GM21367 (cell line): ENCODE results near the gene MAD1L1.

ENCODE experiments used
- ATAC-seq: cut with Tn5 transposase; IDR thresholded peaks from one replicate; pipeline ENCODE4 v1.9.1; 2021; ENCODE audit not compliant: unreplicated experiment

Gene MAD1L1

GRCh38 chr7:2181077-2181854 lies 51.5 kb downstream of the MAD1L1 start:
- no peak for ATAC-seq

- no peak for ATAC-seq
Measured at GRCh38 chr7:2180081-2180480, 52.7 kb downstream of the MAD1L1 start.

GRCh38 chr7:2175514-2175913 lies 57.2 kb downstream of the MAD1L1 start:
- ATAC-seq, result no peak

GRCh38 chr7:2175091-2175490 lies 57.7 kb downstream of the MAD1L1 start:
- ATAC-seq, result no peak

- ATAC-seq, result no peak
Measured at GRCh38 chr7:2173189-2173827, 59.4 kb downstream of the MAD1L1 start.

GRCh38 chr7:2172311-2173188 lies 60.2 kb downstream of the MAD1L1 start:
- ATAC-seq, result no peak

- ATAC-seq, result no peak
Measured at GRCh38 chr7:2171855-2172254, 60.9 kb downstream of the MAD1L1 start.

- no peak for ATAC-seq
Measured at GRCh38 chr7:2170576-2171521, 61.9 kb downstream of the MAD1L1 start.

- ATAC-seq, result no peak
Measured at GRCh38 chr7:2169923-2170575, 62.7 kb downstream of the MAD1L1 start.

- ATAC-seq, result no peak
Measured at GRCh38 chr7:2168615-2169311, 64.0 kb downstream of the MAD1L1 start.

GRCh38 chr7:2166625-2167280 lies 66.0 kb downstream of the MAD1L1 start:
- no peak for ATAC-seq

GRCh38 chr7:2165610-2166594 lies 66.8 kb downstream of the MAD1L1 start:
- peak; percentile 70 for ATAC-seq

- no peak for ATAC-seq
Measured at GRCh38 chr7:2165239-2165609, 67.5 kb downstream of the MAD1L1 start.

- ATAC-seq, result no peak
Measured at GRCh38 chr7:2164646-2165045, 68.1 kb downstream of the MAD1L1 start.

GRCh38 chr7:2163600-2164555 lies 68.9 kb downstream of the MAD1L1 start:
- ATAC-seq, result no peak

- ATAC-seq, result no peak
Measured at GRCh38 chr7:2162959-2163358, 69.8 kb downstream of the MAD1L1 start.
